GM12892 (cell line): ENCODE data around the gene ASPM.

ENCODE experiments used
- POLR2A ChIP-seq: IDR thresholded peaks from 2 replicates; pipeline ENCODE4 v1.6.1; 2011; ENCODE audit warnings: low read depth, low read length, control low read depth
- POLR2AphosphoS5 ChIP-seq: IDR thresholded peaks from 2 replicates; pipeline ENCODE4 v1.6.1; 2011; ENCODE audit warnings: low read depth, low read length, control low read depth
- TAF1 ChIP-seq: IDR thresholded peaks from 2 replicates; pipeline ENCODE4 v1.6.1; 2011; ENCODE audit warnings: low read depth, mild to moderate bottlenecking, control low read depth, low read length, borderline replicate concordance

DNA sequence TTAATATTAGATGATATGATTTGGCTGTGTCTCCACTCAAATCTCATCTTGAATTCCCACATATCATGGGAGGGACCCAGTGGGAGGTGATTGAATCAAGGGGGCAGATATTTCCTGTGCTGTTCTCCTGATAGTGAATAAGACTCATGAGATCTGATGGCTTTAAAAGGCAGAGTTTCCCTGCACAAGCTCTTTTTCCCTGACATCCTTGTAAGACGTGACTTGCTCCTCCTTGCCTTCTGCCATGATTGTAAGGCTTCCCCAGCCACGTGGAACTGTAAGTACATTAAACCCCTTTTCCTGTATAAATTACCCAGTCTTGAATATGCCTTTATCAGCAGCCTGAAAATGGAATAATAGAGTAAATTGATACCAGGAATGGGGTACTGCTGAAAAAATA lies 66.1 kb downstream of the ASPM start:
- TF ChIP-seq POLR2A (no peak), TAF1 (no peak), POLR2AphosphoS5 (no peak)
